GM21526 (cell line): ENCODE measurements around the gene MRPS16.
"Not testable (repeated sequence)": the region's sequence is repeated elsewhere in the genome, so short reads cannot be mapped to it uniquely, and the experiment has no call there.

Experiments
- ATAC-seq: cut with Tn5 transposase; IDR thresholded peaks from one replicate; pipeline ENCODE4 v1.9.1; 2021; ENCODE audit warnings: moderate library complexity; ENCODE audit not compliant: unreplicated experiment, low FRiP score

Gene MRPS16

GRCh38 chr10:73252445-73253224 lies at the start of gene MRPS16:
Gene MRPS16 (minus strand): TSS chr10:73252644. CDS start chr10:73252482, 162 bp downstream.
- peak; percentile 82 for ATAC-seq

DNA sequence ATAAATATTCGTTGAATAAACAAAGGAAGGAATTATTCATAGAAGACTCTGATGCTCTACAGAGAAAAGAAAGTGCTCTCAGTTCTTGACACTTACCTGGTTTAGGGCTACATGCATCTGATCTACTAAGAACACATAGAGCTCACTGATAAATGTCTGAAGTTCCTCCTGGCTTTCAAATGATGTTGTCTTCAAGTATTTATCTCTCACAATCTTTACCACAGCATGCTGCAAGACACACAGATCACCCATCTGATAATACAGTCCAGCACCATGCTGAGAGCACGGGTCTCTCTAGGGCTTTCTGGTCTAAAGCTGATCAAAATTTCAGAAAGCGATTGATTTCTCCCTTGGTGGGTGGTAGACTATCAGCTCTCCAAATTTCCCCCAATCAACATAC lies 44.5 kb upstream of the MRPS16 start:
- no peak for ATAC-seq

DNA sequence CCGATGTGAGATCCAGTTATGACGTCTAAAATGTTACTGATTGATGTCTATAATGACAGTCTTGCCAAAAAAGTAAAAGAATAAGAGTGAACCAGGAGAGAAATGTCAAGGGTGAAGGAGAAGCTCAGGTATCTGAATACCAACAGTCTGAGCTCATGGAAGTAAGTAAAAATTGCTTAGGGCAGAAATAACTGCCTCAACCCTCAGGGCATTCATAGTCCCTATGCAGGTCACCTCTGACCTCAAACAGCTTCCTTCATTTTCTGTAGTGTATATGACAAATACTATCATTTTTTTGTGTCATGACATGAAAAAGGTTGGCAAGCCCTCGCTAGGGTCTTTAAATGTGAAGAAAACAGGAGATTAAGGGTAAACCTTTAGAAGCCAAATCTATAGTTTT lies 41.0 kb upstream of the MRPS16 start:
- no peak for ATAC-seq

DNA sequence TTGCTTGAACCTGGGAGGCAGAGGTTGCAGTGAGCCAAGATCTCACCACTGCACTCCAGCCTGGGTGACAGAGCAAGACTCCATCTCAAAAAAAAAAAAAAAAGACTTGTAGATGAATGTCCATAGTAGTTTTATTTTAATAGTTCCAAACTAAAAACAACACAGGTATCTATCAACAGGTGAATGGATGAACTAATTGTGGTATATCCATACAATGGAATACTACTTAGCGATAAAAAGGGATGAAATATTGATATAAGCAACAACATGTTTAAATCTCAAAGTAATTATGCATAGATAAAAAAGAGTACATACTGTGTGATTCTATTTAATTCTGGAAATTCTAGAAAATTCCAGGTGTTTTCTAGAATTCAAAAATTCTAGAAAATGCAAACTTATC lies 37.5 kb upstream of the MRPS16 start:
- no peak for ATAC-seq

- ATAC-seq: no peak
These were observed 35.0 kb upstream of the MRPS16 start for GRCh38 chr10:73287441-73287840.

DNA sequence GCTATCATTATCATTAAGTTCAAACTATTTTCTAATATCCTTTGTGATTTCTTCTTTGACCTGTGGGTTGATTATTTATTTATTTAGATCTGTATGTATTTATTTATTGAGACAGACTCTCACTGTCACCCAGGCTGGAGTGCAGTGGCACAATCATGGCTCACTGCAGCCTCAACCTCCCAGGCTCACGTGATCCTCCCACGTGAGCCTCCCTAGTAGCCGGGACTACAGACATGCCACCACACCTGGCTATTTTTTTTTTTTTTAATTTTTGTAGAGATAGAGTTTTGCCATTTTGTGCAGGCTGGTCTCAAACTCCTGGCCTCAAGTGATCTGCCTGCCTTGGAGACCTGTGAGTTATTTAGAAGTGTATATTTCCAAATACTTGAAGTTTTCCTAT lies 28.7 kb upstream of the MRPS16 start:
- ATAC-seq: no peak

DNA sequence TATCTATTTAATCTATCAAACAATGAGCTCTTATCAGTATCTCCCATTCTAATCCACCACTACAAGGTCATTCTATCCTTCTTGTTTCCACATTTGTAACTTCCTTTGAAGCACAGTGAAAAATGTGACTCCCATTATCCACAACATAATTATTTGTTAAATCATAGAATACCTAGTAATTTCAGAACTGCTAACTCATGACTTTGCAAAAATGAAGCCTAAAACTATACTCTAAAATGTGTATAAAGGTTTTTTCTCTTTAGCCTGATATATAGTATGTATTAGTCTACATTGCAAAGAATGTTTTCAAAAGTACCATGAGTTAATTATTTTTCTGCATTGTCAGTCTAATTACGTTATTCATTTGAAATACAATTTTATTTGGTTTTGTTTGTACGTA lies 12.0 kb upstream of the MRPS16 start:
- no peak for ATAC-seq

GRCh38 chr10:73263693-73264347 lies 11.4 kb upstream of the MRPS16 start:
- no peak for ATAC-seq

DNA sequence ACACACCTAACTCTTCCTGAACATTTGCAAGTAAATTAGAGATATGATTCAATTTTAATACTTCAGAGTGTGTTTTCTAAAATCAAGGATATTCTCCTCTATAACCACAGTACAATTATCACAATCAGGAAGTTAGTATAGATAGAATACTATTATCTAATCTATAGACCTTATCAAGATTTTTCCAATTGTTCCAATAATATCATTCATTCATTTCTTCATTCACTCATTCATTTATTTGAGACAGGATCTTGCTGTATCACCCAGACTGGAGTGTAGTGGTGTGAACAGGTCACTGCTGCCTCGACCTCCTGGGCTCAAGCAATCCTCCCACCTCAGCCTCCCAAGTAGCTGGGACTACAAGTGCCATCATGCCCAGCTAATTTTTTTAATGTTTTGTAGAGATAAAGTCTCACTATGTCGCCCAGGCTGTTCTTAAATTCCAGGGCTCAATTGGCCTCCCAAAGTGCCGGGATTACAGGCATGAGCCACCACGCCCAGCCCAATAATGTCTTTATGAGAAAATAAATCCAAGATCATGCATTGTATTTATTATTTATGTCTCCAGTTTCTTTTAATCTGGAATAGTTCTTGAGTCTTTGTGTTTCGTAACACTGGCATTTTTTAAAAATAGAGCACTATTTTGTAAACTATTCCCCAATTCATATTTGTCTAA lies 10.6 kb upstream of the MRPS16 start:
- ATAC-seq: no peak

DNA sequence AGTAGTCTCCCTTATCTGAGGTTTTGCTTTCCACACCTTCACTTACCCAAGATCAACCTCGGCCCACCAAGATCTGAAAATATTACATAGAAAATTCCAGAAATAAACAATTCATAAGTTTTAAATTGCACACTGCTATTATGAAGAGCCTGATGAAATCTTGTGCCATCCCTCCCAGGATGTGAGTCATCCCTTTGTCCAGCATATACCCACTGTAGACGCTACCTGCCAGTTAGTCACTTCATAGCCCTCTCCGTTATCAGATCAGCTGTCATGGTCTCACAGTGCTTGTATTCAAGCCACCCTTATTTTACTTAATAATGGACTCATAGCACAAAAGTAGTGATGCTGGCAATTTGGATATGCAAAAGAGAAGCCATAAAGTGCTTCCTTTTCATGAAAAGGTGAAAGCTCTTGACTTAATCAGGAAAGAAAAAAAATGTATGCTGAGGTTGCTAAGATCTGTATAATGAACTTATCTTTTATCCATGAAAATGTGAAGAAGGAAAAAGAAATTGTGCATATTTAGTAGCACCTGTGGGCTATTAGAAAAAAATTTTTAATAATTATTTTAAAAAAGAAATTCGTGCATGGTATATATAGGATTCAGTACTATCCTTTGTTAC lies 9.8 kb upstream of the MRPS16 start:
- no peak for ATAC-seq

DNA sequence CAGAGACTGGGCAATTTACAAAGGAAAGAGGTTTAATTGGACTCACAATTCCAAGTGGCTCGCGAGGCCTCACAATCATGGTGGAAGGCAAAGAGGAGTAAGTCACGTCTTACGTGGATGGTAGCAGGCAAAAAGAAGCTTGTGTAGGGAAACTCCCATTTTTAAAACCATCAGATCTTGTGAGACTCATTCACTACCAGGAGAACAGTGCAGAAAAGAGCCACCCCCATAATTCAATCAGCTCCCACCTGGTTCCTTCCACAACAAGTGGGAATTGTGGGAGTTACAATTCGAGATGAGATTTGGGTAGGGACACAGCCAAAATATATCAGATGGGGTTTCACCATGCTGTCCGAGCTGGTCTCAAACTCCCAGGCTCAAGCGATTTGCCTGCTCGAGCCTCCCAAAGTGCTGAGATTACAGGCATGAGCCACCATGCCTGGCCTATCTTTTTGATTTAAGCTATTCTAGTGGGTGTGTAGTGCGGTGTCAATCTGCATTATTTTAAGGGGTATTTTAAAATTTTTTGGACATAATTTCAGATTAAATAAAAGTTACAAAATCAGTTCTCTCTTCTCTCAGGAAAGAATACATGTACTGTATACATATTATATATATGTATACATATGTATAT lies 9.0 kb upstream of the MRPS16 start:
- no peak for ATAC-seq

GRCh38 chr10:73258612-73259011 lies 6.2 kb upstream of the MRPS16 start:
- ATAC-seq: not testable (repeated sequence)

GRCh38 chr10:73253225-73253555 lies 746 bp upstream of the MRPS16 start:
- ATAC-seq: peak; percentile 8

DNA sequence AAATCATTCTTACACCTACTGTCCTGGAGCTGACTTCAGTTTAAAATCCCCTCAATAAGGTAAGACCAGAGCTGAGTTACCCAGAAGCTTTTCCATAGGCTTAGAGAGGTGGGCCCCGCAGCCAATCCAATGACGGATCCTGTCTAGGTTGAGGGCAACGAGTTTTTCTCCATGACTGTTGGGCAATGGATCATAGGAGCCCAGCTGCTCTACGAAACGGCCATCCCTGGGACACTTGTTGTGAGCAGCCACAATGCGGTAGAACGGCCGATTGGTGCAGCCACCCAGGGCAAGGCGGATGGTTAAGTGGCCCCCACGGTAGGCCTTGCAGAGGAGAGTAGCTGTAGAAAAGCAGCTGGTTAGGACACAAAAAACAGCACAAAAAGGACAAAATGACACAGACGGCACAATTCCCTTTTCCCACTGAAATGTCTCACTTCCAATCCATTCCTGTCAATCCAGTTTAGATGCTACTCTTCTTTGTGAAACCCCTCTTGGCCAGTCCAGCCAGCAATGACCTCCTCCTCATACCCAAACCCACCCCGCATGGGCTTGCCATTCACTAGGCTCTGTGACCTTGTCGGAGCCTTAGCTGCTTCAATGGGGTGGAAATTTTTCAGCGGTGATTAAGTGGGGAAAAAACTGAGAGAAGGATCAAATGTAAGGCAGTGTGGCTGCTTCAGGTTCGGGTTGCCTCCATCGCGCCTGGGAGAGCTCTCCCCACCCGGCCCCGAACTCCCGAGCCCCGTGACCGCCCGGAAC lies 580 bp downstream of the MRPS16 start:
- no peak for ATAC-seq

DNA sequence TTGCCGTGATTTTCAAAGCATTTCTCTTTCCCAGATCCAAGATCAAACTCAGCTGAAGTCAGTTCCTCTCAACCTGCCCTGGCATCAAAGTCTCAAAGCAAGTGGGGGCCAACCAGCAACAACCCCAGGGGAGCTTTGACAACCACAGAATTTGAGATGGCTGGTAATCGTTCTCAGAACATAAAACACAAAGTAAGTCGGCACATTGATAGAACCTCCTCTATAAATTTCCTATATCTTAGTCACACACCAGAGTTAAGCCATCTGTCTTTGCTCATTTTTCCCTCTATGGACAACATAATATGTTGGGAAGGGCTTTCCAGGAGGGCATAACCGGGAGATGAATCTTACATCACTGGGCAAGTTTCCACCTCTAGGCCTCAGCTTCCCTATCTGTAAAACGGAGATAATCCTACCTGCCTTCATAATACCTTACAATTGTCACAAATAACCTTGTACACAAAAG lies 4.2 kb downstream of the MRPS16 start:
- no peak for ATAC-seq

DNA sequence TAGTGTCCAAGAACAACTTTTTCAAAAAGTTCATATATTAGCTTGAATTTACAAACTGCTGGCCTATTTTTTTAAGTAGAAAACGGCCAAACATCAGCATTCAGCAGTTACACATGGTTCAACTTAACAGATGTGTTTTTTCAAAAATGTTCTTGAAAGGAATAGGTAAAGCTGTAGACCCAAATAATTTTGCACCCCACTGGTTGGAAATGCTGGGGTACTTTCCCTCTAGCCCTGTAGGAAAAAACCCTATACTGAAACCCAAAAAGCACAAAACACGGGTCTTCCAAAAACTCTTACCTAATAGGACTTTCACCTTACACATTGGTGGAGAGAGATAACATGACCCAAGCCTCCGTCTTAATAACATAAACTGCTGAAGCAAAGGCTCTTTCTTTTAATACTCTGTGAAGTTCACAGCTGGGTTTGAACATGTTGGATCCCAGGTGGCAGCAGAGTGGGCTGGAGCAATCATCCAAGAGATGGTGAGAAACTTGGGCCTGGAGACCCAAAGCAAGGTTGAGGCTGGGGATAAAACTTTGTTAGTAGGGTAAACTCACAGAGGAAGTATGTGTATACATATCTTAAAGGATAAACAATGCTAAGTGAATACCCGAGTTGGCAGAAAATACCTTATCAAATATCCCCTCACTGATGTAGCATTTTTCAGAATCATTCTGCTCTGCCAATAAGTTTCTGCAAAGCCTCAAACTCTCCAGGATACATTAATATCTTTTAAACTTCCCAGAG lies 4.8 kb downstream of the MRPS16 start:
- ATAC-seq: no peak

- peak; percentile 77 for ATAC-seq
These were observed 5.6 kb downstream of the MRPS16 start, which contains the start of gene DNAJC9 for GRCh38 chr10:73246646-73247508. Gene DNAJC9 (minus strand): TSS chr10:73247255. CDS start chr10:73247189, 66 bp downstream.

GRCh38 chr10:73246322-73246645 lies 6.2 kb downstream of the MRPS16 start:
- ATAC-seq: no peak
